Heart right ventricle (tissue), 16 donors: ENCODE data around the gene MYO1D. TPM values are rescaled to one million over a fixed set of nuclear protein-coding genes. Genes with fewer than 3 reads are reported as not detected.

Experiments used
- ATAC-seq, 8 donors: fragments of 200-7000 bp; cut with Tn5 transposase; one replicate each; pipeline ENCODE4 v1.9.1; 2020; ENCODE audit warnings: mild to moderate bottlenecking in 8 of 8, moderate library complexity in 8 of 8, moderate number of reproducible peaks in 1 of 8
- DNase-seq, 2 donors: peaks; one replicate each; pipeline ENCODE4 v3.0.0-alpha.2; 2020
- H3K27ac ChIP-seq, 10 donors: fragments of 200-600 bp; sonication (generic) in 2 of 10; one replicate each; pipeline versions ENCODE4 v1.5.0 to v1.8.0; 2020 to 2022; ENCODE audit warnings: mild to moderate bottlenecking in 3 of 10
- H3K27me3 ChIP-seq, 7 donors: fragments of 200-600 bp; one replicate each; pipeline ENCODE4 v1.8.0; 2021 to 2022; ENCODE audit warnings: mild to moderate bottlenecking in 2 of 7
- H3K36me3 ChIP-seq, 9 donors: fragments of 200-600 bp; sonication (generic) in 1 of 9; one replicate each; pipeline versions ENCODE4 v1.5.0 to v1.8.0; 2020 to 2022; ENCODE audit warnings: mild to moderate bottlenecking in 2 of 9
- H3K4me1 ChIP-seq, 9 donors: fragments of 200-600 bp; sonication (generic) in 1 of 9; one replicate each; pipeline versions ENCODE4 v1.5.0 to v1.8.0; 2020 to 2022; ENCODE audit warnings: mild to moderate bottlenecking in 4 of 9
- H3K4me3 ChIP-seq, 10 donors: fragments of 200-600 bp; sonication (generic) in 2 of 10; one replicate each; pipeline versions ENCODE4 v1.5.0 to v1.8.0; 2020 to 2022; ENCODE audit warnings: mild to moderate bottlenecking in 7 of 10, moderate library complexity in 2 of 10
- H3K9me3 ChIP-seq, 11 donors: fragments of 200-600 bp in 10 of 11; sonication (generic) in 2 of 11; one replicate each; pipeline versions ENCODE4 v1.5.0 to v1.8.0; 2013 to 2022; ENCODE audit warnings: mild to moderate bottlenecking in 2 of 11, control low read depth in 1 of 11, moderate library complexity in 1 of 11
- CTCF ChIP-seq, 9 donors: fragments of 200-600 bp; sonication (generic) in 2 of 9; IDR thresholded peaks; one replicate each; pipeline versions ENCODE4 v1.5.0 to v1.8.0; 2021 to 2022; ENCODE audit warnings: antibody characterized with exemption in 9 of 9, mild to moderate bottlenecking in 5 of 9, moderate library complexity in 1 of 9
- WGBS, 2 donors: extraction: QIAGEN DNeasy Blood & Tissue Kit; methylation state at CpG; one replicate each; pipeline ENCODE4 v1.1.7; 2013; ENCODE audit warnings: inconsistent platforms in 1 of 2; 5-methylcytosine and 5-hydroxymethylcytosine counted together
- intact Hi-C, 10 donors: fragments of 100-400 bp; cut with DNase I; formaldehyde crosslinking; loops; one replicate each; pipeline versions ENCODE4 v1.11.1 to v1.14.2; 2022
- polyA plus RNA-seq, 2 donors: library from polyadenylated mRNA; stranded (reverse); fragments of 200-250 nt; gene quantifications; one replicate each; pipeline ENCODE4 v1.2.3, GENCODE V29; 2013
- total RNA-seq, 10 donors: library from RNA; stranded (reverse); fragmentation: NEBNext Ultra II Directional in 3 of 10; extraction: Animal tissue kit (Norgen Biotek cat#: 25700) in 3 of 10; gene quantifications; one replicate each; pipeline versions ENCODE4 v1.2.1 to v1.2.4, GENCODE V29; 2021 to 2023
- donor health status: Arrhythmogenic right ventricular cardiomyopathy.
- donor health status: ischemic (EF 13 %, LVEDD 7.1; RV severe dilation, severe dysfunction).
- donor health status: healthy with polysubstance abuse.
- donor health status: DM: no; HTN: yes; CAD: no.
- donor health status: DM: no; HTN: no; CAD: no.
- donor health status: ischemic (EF 25% LVEDD 6.9; RV normal size, moderate dysfunction).
- donor health status: ischemic (EF 25% LVEDD 5.7; RV mildly dilated, moderate dysfunction).
- donor health status: healthy.
- donor health status: DM: yes; HTN: yes; CAD: no.
- donor health status: Ischemic cardiomyopathy.
- donor health status: ischemic (EF 35%, LVEDD 5.7; RV mildly dilated, moderate dysfunction).
- donor health status: nonischemic (EF 11% LVEDD 7.7; RV severe dilation, severe dysfunction).
- donor health status: DM: yes; HTN: yes; CAD: no.
- donor health status: PGD.
- donor health status: ischemic (EF 29% LVEDD 5.4; RV normal size, mild dysfunction).
- donor health status: nonischemic (EF 23%, LVEDD 6.1; RV moderate dilation, normal function).

Gene MYO1D
- total and polyA plus RNA-seq, 12 donors, result 1.9 to 16.4 (median 6.7) TPM

- H3K9me3 ChIP-seq, result peaks cover 0 to 7% (median 0%) of the 10 kb centered on the region in 11 donors
- ATAC-seq, result no peak
- no peaks in the 10 kb centered on the region for H3K27me3 ChIP-seq
- 92 to 98% methylated on average over 6 of the region's 6 CpGs for WGBS, 2 donors
- peaks cover 0 to 5% (median 0%) of the 10 kb centered on the region in 9 donors for H3K4me1 ChIP-seq
- intact Hi-C loops, result loop anchor here in 1 of 10 donors (10.0 kb wide), 1 partner anchor 116 kb away; no protein-coding TSS in a partner anchor
- TF ChIP-seq CTCF (IDR thresholded peaks at IDR 0.05), result no peak
- H3K27ac ChIP-seq, result no peak overlapping the region
- H3K36me3 ChIP-seq, result no peaks in the 10 kb centered on the region
- DNase-seq, result no peak
- H3K4me3 ChIP-seq, result no peak overlapping the region
Measured at GRCh38 chr17:32610943-32611342, 266.0 kb downstream of the MYO1D start.

- WGBS, 2 donors, result 81 to 87% methylated on average over 7 of the region's 7 CpGs
- no peak for TF ChIP-seq CTCF (IDR thresholded peaks at IDR 0.05)
- H3K27ac ChIP-seq, result no peak overlapping the region
- no peaks in the 10 kb centered on the region for H3K27me3 ChIP-seq
- DNase-seq (no peak), ATAC-seq (no peak)
- H3K36me3 ChIP-seq, result no peaks in the 10 kb centered on the region
- peaks cover 0 to 5% (median 0%) of the 10 kb centered on the region in 9 donors for H3K4me1 ChIP-seq
- H3K4me3 ChIP-seq, result no peak overlapping the region
- intact Hi-C loops, result loop anchor here in 5 of 10 donors (10.0 kb wide), 3 partner anchors 105 to 125 kb away; partner anchors contain the start of gene CDK5R1 (in 2 of the 5)
- H3K9me3 ChIP-seq, result peaks cover 0 to 7% (median 0%) of the 10 kb centered on the region in 11 donors
Measured at GRCh38 chr17:32609884-32610650, 266.9 kb downstream of the MYO1D start.

- TF ChIP-seq CTCF (IDR thresholded peaks at IDR 0.05), result peak in 7 of 9 donors; percentile 21 to 56 (median 51)
- Histone ChIP-seq H3K27me3 (no peaks in the 10 kb centered on the region), H3K27ac (no peak overlapping the region), H3K9me3 (peaks cover 0 to 7% (median 0%) of the 10 kb centered on the region in 11 donors), H3K4me1 (peaks cover 0 to 5% (median 0%) of the 10 kb centered on the region in 9 donors), H3K36me3 (peaks cover 0 to 8% (median 0%) of the 10 kb centered on the region in 9 donors), H3K4me3 (no peak overlapping the region)
- intact Hi-C loops, result loop anchor here in 4 of 10 donors (10.0 kb wide), 3 partner anchors 104 to 124 kb away; partner anchors contain the start of gene CDK5R1 (in 2 of the 4)
- WGBS, 2 donors, result 63 to 75% methylated on average over 7 of the region's 7 CpGs
- ATAC-seq, result peak; percentile 34 to 86 (median 66)
- DNase-seq, result peak; percentile 34 to 57
Measured at GRCh38 chr17:32609085-32609484, 267.8 kb downstream of the MYO1D start.

GRCh38 chr17:32608267-32608666, 268.7 kb downstream of the MYO1D start:
- Histone ChIP-seq H3K9me3 (peaks cover 0 to 7% (median 0%) of the 10 kb centered on the region in 11 donors), H3K4me3 (no peak overlapping the region), H3K36me3 (peaks cover 0 to 12% (median 0%) of the 10 kb centered on the region in 9 donors), H3K27me3 (no peaks in the 10 kb centered on the region), H3K4me1 (peaks cover 0 to 5% (median 0%) of the 10 kb centered on the region in 9 donors), H3K27ac (no peak overlapping the region)
- ATAC-seq (no peak), DNase-seq (no peak)
- intact Hi-C loops, result loop anchor here in 4 of 10 donors (10.0 kb wide), 3 partner anchors 103 to 123 kb away; partner anchors contain the start of gene CDK5R1 (in 2 of the 4)
- TF ChIP-seq CTCF (IDR thresholded peaks at IDR 0.05), result no peak
